ENCODE results near the gene TSPAN32. TPM values are rescaled to one million over a fixed set of nuclear protein-coding genes. Genes with fewer than 3 reads are reported as not detected.
"Not testable (repeated sequence)": the region's sequence is repeated elsewhere in the genome, so short reads cannot be mapped to it uniquely, and the experiment has no call there.

The TSPAN32 gene
- total and polyA plus RNA-seq, 2 donors (not counting 3 experiments of a cell fraction or from before 2014, with no cell fraction given), result not detected

- POLR2A ChIA-PET; H3K4me1 ChIP-seq (ENCODE audit: control insufficient read depth, extremely low read depth, insufficient read depth, low read length); FAIRE-seq; H3K9me3 ChIP-seq (replicated peaks; ENCODE audit: control insufficient read depth, insufficient read depth, low read length); H3K79me2 ChIP-seq (ENCODE audit: control insufficient read depth, insufficient read depth, low read length); dilution Hi-C loops (cut with MboI; ENCODE audit: extremely low pct_ligation_motif_present, low sequenced_read_pairs); H3K9me1 ChIP-seq (replicated peaks; ENCODE audit: control insufficient read depth, extremely low read depth, insufficient read depth, low read length); H3K4me2 ChIP-seq (ENCODE audit: insufficient read depth, low read length); H3K4me3 ChIP-seq (replicated peaks in 1 of 3; ENCODE audit: insufficient read depth in 1 of 3, low read depth in 1 of 3, low read length in 3 of 3); DNase-seq (ENCODE audit: low read depth, low spot score); H3K9ac ChIP-seq (replicated peaks; ENCODE audit: extremely low read depth, insufficient read depth, low read length); H4K20me1 ChIP-seq (replicated peaks; ENCODE audit: control insufficient read depth, extremely low read depth, insufficient read depth, low read length); intact Hi-C loops (cut with micrococcal nuclease); H3K36me3 ChIP-seq (ENCODE audit: control insufficient read depth in 2 of 2, extremely low read depth in 1 of 2, insufficient read depth in 2 of 2, low read length in 2 of 2); H2AFZ ChIP-seq (ENCODE audit: low read depth, low read length); CTCF ChIA-PET; H3K27me3 ChIP-seq (ENCODE audit: control insufficient read depth in 2 of 2, insufficient read depth in 2 of 2, low read length in 2 of 2); H3K27ac ChIP-seq (ENCODE audit: insufficient read depth, low read depth, low read length); BruUV-seq (replicated peaks): not testable (repeated sequence)
Measured at GRCh38 chr11:2364386-2364785, 62.6 kb downstream of the TSPAN32 start.

GRCh38 chr11:2365571-2366210 lies 63.9 kb downstream of the TSPAN32 start:
- no peaks in the 10 kb centered on the region for H3K36me3 ChIP-seq (ENCODE audit: control insufficient read depth in 2 of 2, extremely low read depth in 1 of 2, insufficient read depth in 2 of 2, low read length in 2 of 2)
- no peak overlapping the region for H3K9ac ChIP-seq (replicated peaks; ENCODE audit: extremely low read depth, insufficient read depth, low read length)
- H2AFZ ChIP-seq (ENCODE audit: low read depth, low read length), result no peak overlapping the region
- H3K4me1 ChIP-seq (ENCODE audit: control insufficient read depth, extremely low read depth, insufficient read depth, low read length), result no peaks in the 10 kb centered on the region
- no peaks in the 10 kb centered on the region for H4K20me1 ChIP-seq (replicated peaks; ENCODE audit: control insufficient read depth, extremely low read depth, insufficient read depth, low read length)
- DNase-seq (ENCODE audit: low read depth, low spot score), result no peak
- ChIA-PET POLR2A (no interaction called here), CTCF (no interaction called here)
- no peaks in the 10 kb centered on the region for H3K9me1 ChIP-seq (replicated peaks; ENCODE audit: control insufficient read depth, extremely low read depth, insufficient read depth, low read length)
- no peaks in the 10 kb centered on the region for H3K9me3 ChIP-seq (replicated peaks; ENCODE audit: control insufficient read depth, insufficient read depth, low read length)
- intact Hi-C loops (cut with micrococcal nuclease), result no loop called here
- no peak overlapping the region for H3K4me2 ChIP-seq (ENCODE audit: insufficient read depth, low read length)
- no peak overlapping the region for H3K27ac ChIP-seq (ENCODE audit: insufficient read depth, low read depth, low read length)
- BruUV-seq (replicated peaks), result no TSS peak
- no peaks in the 10 kb centered on the region for H3K79me2 ChIP-seq (ENCODE audit: control insufficient read depth, insufficient read depth, low read length)
- no peak overlapping the region for H3K4me3 ChIP-seq (replicated peaks in 1 of 3; ENCODE audit: insufficient read depth in 1 of 3, low read depth in 1 of 3, low read length in 3 of 3)
- dilution Hi-C loops (cut with MboI; ENCODE audit: extremely low pct_ligation_motif_present, low sequenced_read_pairs), result no loop called here
- no peak for FAIRE-seq
- H3K27me3 ChIP-seq (ENCODE audit: control insufficient read depth in 2 of 2, insufficient read depth in 2 of 2, low read length in 2 of 2), result no peaks in the 10 kb centered on the region
- no peak for TF ChIP-seq EZH2 (IDR thresholded peaks at IDR 0.05; ENCODE audit: borderline replicate concordance, low read depth, low read length, severe bottlenecking)
- no peak for TF ChIP-seq POLR2A (IDR thresholded peaks at IDR 0.05; ENCODE audit: low read depth, low read length)
- TF ChIP-seq MAX (IDR thresholded peaks at IDR 0.05; ENCODE audit: insufficient read depth, insufficient read length), result no peak
- no peak for TF ChIP-seq MYC (IDR thresholded peaks at IDR 0.05; ENCODE audit: low read depth, low read length)
- no peak for TF ChIP-seq JUN (IDR thresholded peaks at IDR 0.05; ENCODE audit: borderline replicate concordance, insufficient read depth, insufficient read length, low read depth)
- TF ChIP-seq FOS (IDR thresholded peaks at IDR 0.05; ENCODE audit: borderline replicate concordance, insufficient read depth, low read length), result no peak
- TF ChIP-seq CTCF (IDR thresholded peaks at IDR 0.05; ENCODE audit: extremely low read depth in 1 of 2, insufficient read depth in 1 of 2, low read depth in 1 of 2, low read length in 2 of 2), result no peak
- no peak for TF ChIP-seq GATA2 (IDR thresholded peaks at IDR 0.05; ENCODE audit: insufficient read depth, insufficient read length, low read depth, low read length)
- no peak for TF ChIP-seq POLR2AphosphoS5 (IDR thresholded peaks at IDR 0.05; ENCODE audit: insufficient read depth, low read depth, low read length)

Data from endothelial cell of umbilical vein (primary cell).